Mesendoderm (in vitro differentiated cells): Measurements from ENCODE around the gene CEP128. TPM values are rescaled to one million over a fixed set of nuclear protein-coding genes. Genes with fewer than 3 reads are reported as not detected.

Experiments
- DNase-seq: peaks from one replicate; pipeline ENCODE4 v3.0.0; 2013
- H2AK5ac ChIP-seq: 2 replicates; pipeline ENCODE4 v1.6.1; 2013; ENCODE audit warnings: low read length, inconsistent platforms
- H2BK120ac ChIP-seq: 2 replicates; pipeline ENCODE4 v1.6.1; 2013; ENCODE audit warnings: low read depth, mild to moderate bottlenecking, low read length, moderate library complexity, mixed read lengths
- H2BK15ac ChIP-seq: replicated peaks from 2 replicates; pipeline ENCODE4 v1.6.1; 2013; ENCODE audit warnings: low read depth, mild to moderate bottlenecking, moderate library complexity
- H2BK5ac ChIP-seq: 2 replicates; pipeline ENCODE4 v1.6.1; 2013; ENCODE audit warnings: low read length, inconsistent platforms
- H3K18ac ChIP-seq: 2 replicates; pipeline ENCODE4 v1.6.1; 2013; ENCODE audit warnings: mild to moderate bottlenecking, low read length, mixed read lengths
- H3K23ac ChIP-seq: one replicate; pipeline ENCODE4 v1.6.1; 2013; ENCODE audit warnings: low read length
- H3K27ac ChIP-seq: 2 replicates; pipeline ENCODE4 v1.5.1; 2013; ENCODE audit warnings: low read depth, mild to moderate bottlenecking, inconsistent platforms, low read length, moderate library complexity
- H3K27me3 ChIP-seq: 2 replicates; pipeline ENCODE4 v1.6.1; 2013; ENCODE audit warnings: low read length, control low read depth, mild to moderate bottlenecking, inconsistent platforms; ENCODE audit not compliant: insufficient read depth, poor library complexity
- H3K36me3 ChIP-seq: 2 replicates; pipeline ENCODE4 v1.6.1; 2013; ENCODE audit warnings: low read length, inconsistent platforms; ENCODE audit not compliant: control insufficient read depth, insufficient read depth
- H3K4ac ChIP-seq: one replicate; pipeline ENCODE4 v1.6.1; 2013; ENCODE audit warnings: low read depth, mild to moderate bottlenecking, low read length, moderate library complexity
- H3K4me1 ChIP-seq: 2 replicates; pipeline ENCODE4 v1.6.1; 2013; ENCODE audit warnings: low read depth, low read length, inconsistent platforms; ENCODE audit not compliant: control insufficient read depth
- H3K4me2 ChIP-seq: 2 replicates; pipeline ENCODE4 v1.6.1; 2013; ENCODE audit warnings: low read length
- H3K4me3 ChIP-seq: 2 replicates; pipeline ENCODE4 v1.5.1; 2013; ENCODE audit warnings: mild to moderate bottlenecking, low read length
- H3K56ac ChIP-seq: one replicate; pipeline ENCODE4 v1.6.1; 2013; ENCODE audit warnings: low read length
- H3K79me1 ChIP-seq: 2 replicates; pipeline ENCODE4 v1.6.1; 2013; ENCODE audit warnings: low read length, inconsistent platforms
- H3K79me2 ChIP-seq: 2 replicates; pipeline ENCODE4 v1.6.1; 2013; ENCODE audit warnings: mild to moderate bottlenecking, low read length; ENCODE audit not compliant: control insufficient read depth, insufficient read depth
- H3K9ac ChIP-seq: 2 replicates; pipeline ENCODE4 v1.6.1; 2013; ENCODE audit warnings: low read length, inconsistent platforms
- H4K5ac ChIP-seq: one replicate; pipeline ENCODE4 v1.6.1; 2013; ENCODE audit warnings: low read length
- H4K8ac ChIP-seq: one replicate; pipeline ENCODE4 v1.6.1; 2013; ENCODE audit warnings: low read depth, mild to moderate bottlenecking, control low read depth, low read length, moderate library complexity
- WGBS: extraction: QIAGEN DNeasy Blood & Tissue Kit; methylation state at CpG from one replicate; pipeline ENCODE4 v1.1.7; 2013; ENCODE audit warnings: low lambda C conversion rate, missing lambda C conversion rate; ENCODE audit not compliant: insufficient coverage; ENCODE audit errors: extremely low coverage; 5-methylcytosine and 5-hydroxymethylcytosine counted together
- small RNA-seq: library from polyadenylated mRNA; stranded (forward); fragments of <200 nt; extraction: miRNeasy Mini kit (QIAGEN cat#:217004); gene quantifications from one replicate; pipeline ENCODE3, GENCODE V24; 2013; ENCODE audit not compliant: insufficient read depth

The CEP128 gene

GRCh38 chr14:80455031-80455430 is 486.5 kb downstream of the CEP128 start:
- no peak overlapping the region for H3K27ac ChIP-seq
- no peaks in the 10 kb centered on the region for H3K79me2 ChIP-seq
- no peak overlapping the region for H3K56ac ChIP-seq
- H3K4me2 ChIP-seq = no peak overlapping the region
- no peak overlapping the region for H3K4ac ChIP-seq
- no peak overlapping the region for H3K4me3 ChIP-seq
- H4K5ac ChIP-seq = no peak overlapping the region
- H3K9ac ChIP-seq = no peak overlapping the region
- no peak for DNase-seq
- H3K23ac ChIP-seq = no peak overlapping the region
- no peak overlapping the region for H2BK15ac ChIP-seq
- no peak overlapping the region for H2AK5ac ChIP-seq
- H3K36me3 ChIP-seq = no peaks in the 10 kb centered on the region
- no peak overlapping the region for H2BK120ac ChIP-seq
- no peaks in the 10 kb centered on the region for H3K27me3 ChIP-seq
- no peak overlapping the region for H2BK5ac ChIP-seq
- no peaks in the 10 kb centered on the region for H3K79me1 ChIP-seq
- no peak overlapping the region for H4K8ac ChIP-seq
- no peak overlapping the region for H3K18ac ChIP-seq
- no CpG with 5 or more reads among the region's 6 CpGs for WGBS
- H3K4me1 ChIP-seq = no peaks in the 10 kb centered on the region

- H3K56ac ChIP-seq = no peak overlapping the region
- no peak overlapping the region for H3K18ac ChIP-seq
- DNase-seq = no peak
- H3K4me2 ChIP-seq = no peak overlapping the region
- H3K79me2 ChIP-seq = no peaks in the 10 kb centered on the region
- H4K5ac ChIP-seq = no peak overlapping the region
- H3K4ac ChIP-seq = no peak overlapping the region
- H2AK5ac ChIP-seq = no peak overlapping the region
- H4K8ac ChIP-seq = no peak overlapping the region
- no peak overlapping the region for H3K27ac ChIP-seq
- H2BK5ac ChIP-seq = no peak overlapping the region
- H2BK15ac ChIP-seq = no peak overlapping the region
- WGBS = no CpG with 5 or more reads among the region's 3 CpGs
- no peaks in the 10 kb centered on the region for H3K4me1 ChIP-seq
- no peaks in the 10 kb centered on the region for H3K27me3 ChIP-seq
- H3K23ac ChIP-seq = no peak overlapping the region
- H2BK120ac ChIP-seq = no peak overlapping the region
- H3K36me3 ChIP-seq = no peaks in the 10 kb centered on the region
- no peaks in the 10 kb centered on the region for H3K79me1 ChIP-seq
- H3K9ac ChIP-seq = no peak overlapping the region
- no peak overlapping the region for H3K4me3 ChIP-seq
Measured at GRCh38 chr14:80448267-80448666, 493.3 kb downstream of the CEP128 start.

DNA sequence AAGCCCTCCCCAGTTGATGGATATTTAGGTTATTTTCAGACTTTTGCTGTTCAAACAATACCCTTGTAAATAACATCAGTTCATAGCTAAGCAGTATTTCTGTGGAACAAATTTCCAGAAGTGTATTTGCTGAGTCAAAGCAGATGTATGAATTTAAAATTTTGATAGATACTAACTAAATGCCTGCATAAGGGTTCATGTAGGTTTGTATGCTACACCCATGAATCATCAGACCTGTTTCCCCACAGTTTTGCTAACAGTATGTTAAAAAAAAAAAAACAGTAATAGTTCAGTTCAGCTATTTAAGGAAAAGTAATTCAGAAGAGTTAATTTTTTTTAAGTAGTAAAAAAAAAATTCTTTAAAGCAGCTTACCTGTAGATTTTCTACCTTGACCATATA is 494.1 kb downstream of the CEP128 start:
- no peak overlapping the region for H3K23ac ChIP-seq
- H3K4me1 ChIP-seq = no peaks in the 10 kb centered on the region
- no peak overlapping the region for H3K4me3 ChIP-seq
- H4K5ac ChIP-seq = no peak overlapping the region
- no peaks in the 10 kb centered on the region for H3K79me1 ChIP-seq
- no peak overlapping the region for H2AK5ac ChIP-seq
- H3K36me3 ChIP-seq = no peaks in the 10 kb centered on the region
- DNase-seq = no peak
- no peaks in the 10 kb centered on the region for H3K27me3 ChIP-seq
- H3K4me2 ChIP-seq = no peak overlapping the region
- H3K79me2 ChIP-seq = no peaks in the 10 kb centered on the region
- H3K18ac ChIP-seq = no peak overlapping the region
- no peak overlapping the region for H4K8ac ChIP-seq
- no peak overlapping the region for H3K27ac ChIP-seq
- no peak overlapping the region for H2BK120ac ChIP-seq
- no peak overlapping the region for H3K4ac ChIP-seq
- H2BK15ac ChIP-seq = no peak overlapping the region
- H3K9ac ChIP-seq = no peak overlapping the region
- no peak overlapping the region for H3K56ac ChIP-seq
- H2BK5ac ChIP-seq = no peak overlapping the region

Small RNA genes within 50 kb of the gene (small RNA-seq; reads per million reads assigned to genes)
- gene AC022404.1 = not detected
